CD14-positive monocyte (primary cell): ENCODE measurements around the gene MRPS5. TPM values are rescaled to one million over a fixed set of nuclear protein-coding genes. Genes with fewer than 3 reads are reported as not detected.

Experiments used
- DNase-seq, 3 donors: peaks; one replicate each; pipeline ENCODE4 v3.0.0-alpha.2; 2011 to 2022
- H2AFZ ChIP-seq: 2 replicates; pipeline ENCODE4 v1.6.0; 2012; ENCODE audit warnings: mild to moderate bottlenecking, low read depth, low read length, inconsistent platforms; ENCODE audit not compliant: insufficient read depth, poor library complexity, severe bottlenecking
- H3K27ac ChIP-seq, 2 donors: 1 replicate in 1 of 2; 2 replicates in 1 of 2; pipeline ENCODE4 v1.5.1; 2012 to 2013; ENCODE audit warnings: low read length in 2 of 2, control low read depth in 1 of 2, inconsistent platforms in 1 of 2, low read depth in 1 of 2, mild to moderate bottlenecking in 1 of 2
- H3K27me3 ChIP-seq, 2 donors: one replicate each; pipeline versions ENCODE4 v1.6.0 to v1.6.1; 2011 to 2013; ENCODE audit warnings: low read length in 2 of 2; ENCODE audit not compliant: control insufficient read depth in 2 of 2, insufficient read depth in 2 of 2
- H3K36me3 ChIP-seq, 2 donors: replicated peaks in 1 of 2; 1 replicate in 1 of 2; 2 replicates in 1 of 2; pipeline versions ENCODE4 v1.5.1 to v1.6.1; 2012 to 2013; ENCODE audit warnings: low read length in 2 of 2, control low read depth in 1 of 2, inconsistent platforms in 1 of 2, mild to moderate bottlenecking in 1 of 2; ENCODE audit not compliant: insufficient read depth in 2 of 2, control insufficient read depth in 1 of 2
- H3K4me1 ChIP-seq, 2 donors: 1 replicate in 1 of 2; 2 replicates in 1 of 2; pipeline versions ENCODE4 v1.5.1 to v1.6.1; 2012 to 2013; ENCODE audit warnings: low read length in 2 of 2, control low read depth in 1 of 2, inconsistent platforms in 1 of 2, mild to moderate bottlenecking in 1 of 2, moderate library complexity in 1 of 2; ENCODE audit not compliant: insufficient read depth in 2 of 2, control insufficient read depth in 1 of 2
- H3K4me2 ChIP-seq: replicated peaks from 2 replicates; pipeline ENCODE3; 2012; ENCODE audit warnings: low read length, moderate library complexity, mild to moderate bottlenecking; ENCODE audit not compliant: poor library complexity, severe bottlenecking; ENCODE audit errors: extremely low read depth
- H3K4me3 ChIP-seq, 3 experiments: fragments of 200-600 bp in 1 of 3; sonication (generic) in 1 of 3; replicated peaks in 1 of 3; 1 replicate in 2 of 3; 2 replicates in 1 of 3; pipeline ENCODE4 v1.5.1; 2011 to 2013; ENCODE audit warnings: low read length in 3 of 3, mild to moderate bottlenecking in 3 of 3, control low read depth in 2 of 3, low read depth in 2 of 3, inconsistent platforms in 1 of 3, moderate library complexity in 1 of 3
- H3K79me2 ChIP-seq: 2 replicates; pipeline ENCODE4 v1.6.0; 2012; ENCODE audit warnings: mild to moderate bottlenecking, control low read depth, inconsistent platforms, low read length, moderate library complexity; ENCODE audit not compliant: insufficient read depth
- H3K9ac ChIP-seq: 2 replicates; pipeline ENCODE4 v1.6.0; 2017; ENCODE audit warnings: low read length, mild to moderate bottlenecking; ENCODE audit not compliant: insufficient read depth, poor library complexity, severe bottlenecking
- H3K9me3 ChIP-seq, 2 donors: replicated peaks in 1 of 2; 1 replicate in 1 of 2; 2 replicates in 1 of 2; pipeline versions ENCODE4 v1.5.1 to v1.6.1; 2012 to 2013; ENCODE audit warnings: low read length in 2 of 2, control low read depth in 1 of 2; ENCODE audit not compliant: control insufficient read depth in 1 of 2, insufficient read depth in 1 of 2
- H4K20me1 ChIP-seq: 2 replicates; pipeline ENCODE4 v1.6.0; 2012; ENCODE audit warnings: mild to moderate bottlenecking, low read length, control low read depth, moderate library complexity; ENCODE audit not compliant: insufficient read depth
- H3K27ac Mint-ChIP-seq, 7 donors: one replicate each; pipeline ENCODE4 v1.8.0; 2020; ENCODE audit warnings: mild to moderate bottlenecking in 7 of 7, mixed read lengths in 7 of 7, moderate library complexity in 6 of 7, inconsistent platforms in 2 of 7
- H3K27me3 Mint-ChIP-seq, 3 donors: one replicate each; pipeline ENCODE4 v1.8.0; 2021 to 2022; ENCODE audit warnings: low read depth in 3 of 3, mild to moderate bottlenecking in 3 of 3, mixed read lengths in 3 of 3, moderate library complexity in 3 of 3, inconsistent platforms in 1 of 3
- H3K36me3 Mint-ChIP-seq, 2 donors: one replicate each; pipeline ENCODE4 v1.8.0; 2020; ENCODE audit warnings: mixed read lengths in 2 of 2, inconsistent platforms in 1 of 2, mild to moderate bottlenecking in 1 of 2
- H3K4me1 Mint-ChIP-seq: one replicate; pipeline ENCODE4 v1.8.0; 2020; ENCODE audit warnings: mild to moderate bottlenecking, mixed read lengths
- H3K4me3 Mint-ChIP-seq, 2 donors: one replicate each; pipeline ENCODE4 v1.8.0; 2020; ENCODE audit warnings: mild to moderate bottlenecking in 2 of 2, mixed read lengths in 2 of 2, moderate library complexity in 1 of 2
- H3K9me3 Mint-ChIP-seq, 7 donors: one replicate each; pipeline ENCODE4 v1.8.0; 2020 to 2022; ENCODE audit warnings: mixed read lengths in 7 of 7, mild to moderate bottlenecking in 6 of 7, moderate library complexity in 6 of 7, inconsistent platforms in 2 of 7
- CTCF ChIP-seq: fragments of 200-600 bp; IDR thresholded peaks from one replicate; pipeline ENCODE4 v1.8.0; 2022; ENCODE audit warnings: antibody characterized with exemption, mild to moderate bottlenecking
- WGBS: methylation state at CpG from one replicate; pipeline ENCODE4 v1.1.5; 2013; ENCODE audit warnings: missing lambda C conversion rate; ENCODE audit not compliant: insufficient coverage; 5-methylcytosine and 5-hydroxymethylcytosine counted together
- intact Hi-C, 2 donors: fragments of 100-400 bp; cut with micrococcal nuclease; formaldehyde crosslinking; loops; one replicate each; pipeline versions ENCODE4 v1.15.0 to v1.15.1; 2023
- polyA plus RNA-seq, 3 donors: library from polyadenylated mRNA; depleted of rRNA in 1 of 3; unstranded in 2 of 3; stranded (reverse) in 1 of 3; fragments of 300-500 nt in 2 of 3; fragments of >200 nt in 1 of 3; fragmentation: Illumina TruSeq in 2 of 3; gene quantifications; 1 replicate in 2 of 3; 2 replicates in 1 of 3; pipeline ENCODE4 v1.2.3, GENCODE V29; 2012 to 2021

Gene MRPS5
- polyA plus RNA-seq, 3 donors = 30.9 to 41.6 (median 35.2) TPM

- 98% methylated on average over 5 of the region's 10 CpGs for WGBS
- H3K4me1 ChIP-seq = no peaks in the 10 kb centered on the region
- H3K27me3 ChIP-seq = no peaks in the 10 kb centered on the region
- no peak overlapping the region for H3K4me3 Mint-ChIP-seq
- no peaks in the 10 kb centered on the region for H3K36me3 Mint-ChIP-seq
- H3K4me3 ChIP-seq = no peak overlapping the region
- no peak for TF ChIP-seq CTCF
- H4K20me1 ChIP-seq = no peaks in the 10 kb centered on the region
- no peaks in the 10 kb centered on the region for H3K79me2 ChIP-seq
- peaks cover 3 to 11% (median 10%) of the 10 kb centered on the region in 3 donors for H3K27me3 Mint-ChIP-seq
- H2AFZ ChIP-seq = no peak overlapping the region
- no peaks in the 10 kb centered on the region for H3K9me3 ChIP-seq
- no peaks in the 10 kb centered on the region for H3K36me3 ChIP-seq
- no peak overlapping the region for H3K4me2 ChIP-seq
- H3K27ac ChIP-seq = no peak overlapping the region
- H3K9ac ChIP-seq = no peak overlapping the region
- intact Hi-C loops = no loop called here
- H3K4me1 Mint-ChIP-seq = no peaks in the 10 kb centered on the region
- H3K9me3 Mint-ChIP-seq = no peaks in the 10 kb centered on the region
- no peak overlapping the region for H3K27ac Mint-ChIP-seq
- DNase-seq = no peak
These were observed 72.0 kb downstream of the MRPS5 start for GRCh38 chr2:95049683-95049955.

- no peak for DNase-seq
- H3K79me2 ChIP-seq = no peaks in the 10 kb centered on the region
- H3K36me3 ChIP-seq = no peaks in the 10 kb centered on the region
- no peaks in the 10 kb centered on the region for H3K9me3 Mint-ChIP-seq
- H3K9ac ChIP-seq = no peak overlapping the region
- no peak overlapping the region for H3K4me3 Mint-ChIP-seq
- H3K36me3 Mint-ChIP-seq = no peaks in the 10 kb centered on the region
- no peaks in the 10 kb centered on the region for H4K20me1 ChIP-seq
- no peaks in the 10 kb centered on the region for H3K4me1 ChIP-seq
- H3K4me2 ChIP-seq = no peak overlapping the region
- H3K27me3 ChIP-seq = no peaks in the 10 kb centered on the region
- peaks cover 3 to 11% (median 8%) of the 10 kb centered on the region in 3 donors for H3K27me3 Mint-ChIP-seq
- no peak overlapping the region for H3K4me3 ChIP-seq
- H3K4me1 Mint-ChIP-seq = no peaks in the 10 kb centered on the region
- no peaks in the 10 kb centered on the region for H3K9me3 ChIP-seq
- intact Hi-C loops = no loop called here
- no peak overlapping the region for H3K27ac Mint-ChIP-seq
- no peak overlapping the region for H2AFZ ChIP-seq
- H3K27ac ChIP-seq = no peak overlapping the region
- TF ChIP-seq CTCF = no peak
- 90% methylated on average over 11 of the region's 15 CpGs for WGBS
These were observed 72.6 kb downstream of the MRPS5 start for GRCh38 chr2:95048825-95049682.
